Adrenal gland (tissue), 5 donors: ENCODE data around the gene PRPF19.

ENCODE experiments used
- CTCF ChIP-seq, 6 experiments: fragments of 450-650 bp in 4 of 6; fragments of 200-600 bp in 2 of 6; sonication (generic) in 1 of 6; IDR thresholded peaks; 1 replicate in 5 of 6; 2 replicates in 1 of 6; pipeline versions ENCODE4 v1.5.1 to v1.8.0; 2016 to 2021; ENCODE audit warnings: antibody characterized with exemption in 6 of 6, mild to moderate bottlenecking in 2 of 6, moderate library complexity in 1 of 6
- POLR2A ChIP-seq, 2 donors: fragments of 450-650 bp; IDR thresholded peaks; one replicate each; pipeline ENCODE4 v1.6.1; 2017; ENCODE audit warnings: antibody characterized with exemption in 2 of 2, mild to moderate bottlenecking in 2 of 2, moderate library complexity in 1 of 2
- donor health status: DM: no; HTN: no; CAD: no.

DNA sequence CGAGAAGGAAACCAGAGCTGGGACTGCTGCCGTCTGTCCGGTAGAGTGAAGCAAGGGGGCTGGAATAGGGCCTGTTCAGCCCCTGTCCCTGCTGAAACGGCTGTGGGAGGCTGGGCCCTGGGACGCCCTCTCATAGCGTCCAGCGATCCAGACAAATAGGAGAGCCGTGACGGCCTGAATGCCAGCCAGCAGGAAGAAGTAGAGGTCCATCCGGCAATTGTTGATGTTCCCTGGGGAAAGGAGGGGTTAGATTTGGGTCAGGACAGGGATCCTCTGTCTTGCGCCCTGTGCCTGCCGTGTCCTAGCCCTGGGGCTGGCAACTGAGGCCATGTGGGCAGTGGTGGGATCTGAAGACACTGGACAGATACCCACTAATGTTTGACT is 30.8 kb upstream of the PRPF19 start:
- no peak for TF ChIP-seq CTCF (IDR thresholded peaks at IDR 0.05)
- TF ChIP-seq POLR2A (IDR thresholded peaks at IDR 0.05) = no peak
